HEK293 (cell line): ENCODE measurements around the gene FCN3.

Experiments
- MYNN ChIP-seq: fragments of 450-650 bp; formaldehyde crosslinking; IDR thresholded peaks from 2 replicates; pipeline ENCODE4 v1.5.1; 2016; ENCODE audit warnings: missing biosample characterization, missing genetic modification characterization, borderline replicate concordance
- YY1 ChIP-seq: fragments of 450-650 bp; formaldehyde crosslinking; IDR thresholded peaks from 2 replicates; pipeline ENCODE4 v1.5.1; 2018; ENCODE audit warnings: missing biosample characterization, missing genetic modification characterization
- ZNF157 ChIP-seq: fragments of 450-650 bp; formaldehyde crosslinking; IDR thresholded peaks from 2 replicates; pipeline ENCODE4 v1.5.1; 2016; ENCODE audit warnings: missing biosample characterization, missing genetic modification characterization
- ZNF623 ChIP-seq: fragments of 450-650 bp; formaldehyde crosslinking; IDR thresholded peaks from 2 replicates; pipeline ENCODE4 v1.5.1; 2016; ENCODE audit warnings: missing biosample characterization, missing genetic modification characterization
- ZNF664 ChIP-seq: fragments of 450-650 bp; formaldehyde crosslinking; IDR thresholded peaks from 2 replicates; pipeline ENCODE4 v1.5.1; 2016; ENCODE audit warnings: missing biosample characterization, missing genetic modification characterization
- ZNF776 ChIP-seq: fragments of 450-650 bp; formaldehyde crosslinking; IDR thresholded peaks from 2 replicates; pipeline ENCODE4 v1.5.0; 2017; ENCODE audit warnings: missing biosample characterization, missing genetic modification characterization, borderline replicate concordance
- ZNF785 ChIP-seq: fragments of 450-650 bp; formaldehyde crosslinking; IDR thresholded peaks from 2 replicates; pipeline ENCODE4 v1.5.1; 2016; ENCODE audit warnings: missing biosample characterization, missing genetic modification characterization
- TF ChIP-seq, protein P1 (sequence below): fragments of 450-650 bp; formaldehyde crosslinking; IDR thresholded peaks from 2 replicates; pipeline ENCODE4 v1.5.1; 2016; ENCODE audit warnings: missing biosample characterization, missing genetic modification characterization

DNA sequence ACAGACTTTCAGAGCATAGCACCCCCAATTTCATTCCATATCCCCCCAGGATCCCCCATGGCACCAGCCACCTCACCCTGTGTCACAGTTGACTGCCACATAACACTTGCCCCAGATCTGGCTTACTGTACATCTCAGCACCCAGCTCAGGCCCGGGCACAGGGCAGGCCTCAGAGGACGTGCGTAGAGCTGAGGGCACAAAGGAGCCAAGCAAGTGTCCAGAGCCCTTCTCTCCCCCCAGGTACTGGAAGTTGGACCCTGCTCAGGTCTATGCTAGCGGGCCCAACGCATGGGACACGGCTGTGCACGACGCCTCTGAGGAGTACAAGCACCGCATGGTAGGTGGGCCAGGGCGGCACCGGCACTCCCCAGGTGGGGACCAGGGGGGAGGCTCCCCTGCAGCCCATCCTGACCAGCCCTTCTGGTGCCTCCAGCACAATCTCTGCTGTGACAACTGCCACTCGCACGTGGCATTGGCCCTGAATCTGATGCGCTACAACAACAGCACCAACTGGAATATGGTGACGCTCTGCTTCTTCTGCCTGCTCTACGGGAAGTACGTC is 40.8 kb downstream of the FCN3 start:
- TF ChIP-seq ZNF785 = no peak
- no peak for TF ChIP-seq ZNF157 (tag by site-specific recombination)
- TF ChIP-seq ZNF623 = no peak
- TF ChIP-seq, protein P1, sequence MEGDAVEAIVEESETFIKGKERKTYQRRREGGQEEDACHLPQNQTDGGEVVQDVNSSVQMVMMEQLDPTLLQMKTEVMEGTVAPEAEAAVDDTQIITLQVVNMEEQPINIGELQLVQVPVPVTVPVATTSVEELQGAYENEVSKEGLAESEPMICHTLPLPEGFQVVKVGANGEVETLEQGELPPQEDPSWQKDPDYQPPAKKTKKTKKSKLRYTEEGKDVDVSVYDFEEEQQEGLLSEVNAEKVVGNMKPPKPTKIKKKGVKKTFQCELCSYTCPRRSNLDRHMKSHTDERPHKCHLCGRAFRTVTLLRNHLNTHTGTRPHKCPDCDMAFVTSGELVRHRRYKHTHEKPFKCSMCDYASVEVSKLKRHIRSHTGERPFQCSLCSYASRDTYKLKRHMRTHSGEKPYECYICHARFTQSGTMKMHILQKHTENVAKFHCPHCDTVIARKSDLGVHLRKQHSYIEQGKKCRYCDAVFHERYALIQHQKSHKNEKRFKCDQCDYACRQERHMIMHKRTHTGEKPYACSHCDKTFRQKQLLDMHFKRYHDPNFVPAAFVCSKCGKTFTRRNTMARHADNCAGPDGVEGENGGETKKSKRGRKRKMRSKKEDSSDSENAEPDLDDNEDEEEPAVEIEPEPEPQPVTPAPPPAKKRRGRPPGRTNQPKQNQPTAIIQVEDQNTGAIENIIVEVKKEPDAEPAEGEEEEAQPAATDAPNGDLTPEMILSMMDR (tag by site-specific recombination) = no peak
- no peak for TF ChIP-seq ZNF664 (tag by site-specific recombination)
- no peak for TF ChIP-seq YY1 (tag by site-specific recombination)
- TF ChIP-seq ZNF776 (tag by site-specific recombination) = no peak
- no peak for TF ChIP-seq MYNN (tag by site-specific recombination)
